Fibroblast of lung (primary cell): ENCODE measurements around the gene ZMAT5. TPM values are rescaled to one million over a fixed set of nuclear protein-coding genes. Genes with fewer than 3 reads are reported as not detected.

Source experiments
- DNase-seq, 2 donors: peaks; one replicate each; pipeline versions ENCODE4 v3.0.0 to v3.0.0-alpha.2; 2010; ENCODE audit warnings: low read depth in 2 of 2
- H2AFZ ChIP-seq: 2 replicates; pipeline ENCODE4 v1.5.1; 2012; ENCODE audit warnings: low read length, control low read depth, inconsistent platforms
- H3K27ac ChIP-seq: 2 replicates; pipeline ENCODE4 v1.5.1; 2011; ENCODE audit warnings: low read length, control low read depth; ENCODE audit not compliant: insufficient read depth
- H3K27me3 ChIP-seq: 2 replicates; pipeline ENCODE4 v1.5.1; 2011; ENCODE audit warnings: mild to moderate bottlenecking, low read length; ENCODE audit not compliant: control insufficient read depth, insufficient read depth
- H3K36me3 ChIP-seq: 2 replicates; pipeline ENCODE4 v1.5.1; 2011; ENCODE audit warnings: low read length; ENCODE audit not compliant: control insufficient read depth, insufficient read depth
- H3K4me1 ChIP-seq: 2 replicates; pipeline ENCODE4 v1.5.1; 2011; ENCODE audit warnings: low read length; ENCODE audit not compliant: control insufficient read depth, insufficient read depth; ENCODE audit errors: extremely low read depth
- H3K4me2 ChIP-seq: 2 replicates; pipeline ENCODE4 v1.5.1; 2011; ENCODE audit warnings: low read length, control low read depth; ENCODE audit not compliant: insufficient read depth; ENCODE audit errors: extremely low read depth
- H3K4me3 ChIP-seq, 4 experiments: fragments of 200-600 bp in 1 of 4; sonication (generic) in 1 of 4; replicated peaks in 1 of 4; 2 replicates each; pipeline ENCODE4 v1.5.1; 2011 to 2016; ENCODE audit warnings: low read length in 4 of 4, low read depth in 3 of 4, mild to moderate bottlenecking in 3 of 4, control low read depth in 2 of 4, inconsistent platforms in 1 of 4, mixed read lengths in 1 of 4; ENCODE audit not compliant: insufficient read depth in 1 of 4; ENCODE audit errors: control extremely low read depth in 1 of 4
- H3K79me2 ChIP-seq: 2 replicates; pipeline ENCODE4 v1.5.1; 2012; ENCODE audit warnings: mild to moderate bottlenecking, low read length, inconsistent platforms; ENCODE audit not compliant: control insufficient read depth, insufficient read depth
- H3K9ac ChIP-seq: 2 replicates; pipeline ENCODE4 v1.5.1; 2011; ENCODE audit warnings: mild to moderate bottlenecking, low read length, control low read depth; ENCODE audit not compliant: insufficient read depth
- H3K9me3 ChIP-seq: 2 replicates; pipeline ENCODE4 v1.5.1; 2012; ENCODE audit warnings: low read depth, low read length; ENCODE audit not compliant: control insufficient read depth, insufficient read depth
- H4K20me1 ChIP-seq: 2 replicates; pipeline ENCODE4 v1.5.1; 2011; ENCODE audit warnings: low read length; ENCODE audit not compliant: control insufficient read depth, insufficient read depth; ENCODE audit errors: extremely low read depth
- CTCF ChIP-seq, 2 donors: IDR thresholded peaks in 1 of 2; conservative IDR thresholded peaks in 1 of 2; 1 replicate in 1 of 2; 2 replicates in 1 of 2; pipeline ENCODE4 v1.5.1; 2011 to 2012; ENCODE audit warnings: low read length in 2 of 2, control low read depth in 1 of 2, inconsistent platforms in 1 of 2, low read depth in 1 of 2, mild to moderate bottlenecking in 1 of 2
- EZH2 ChIP-seq: IDR thresholded peaks from 2 replicates; pipeline ENCODE4 v1.5.1; 2012; ENCODE audit warnings: low read length, control low read depth, mild to moderate bottlenecking; ENCODE audit errors: missing control alignments
- polyA plus RNA-seq, 2 donors: library from polyadenylated mRNA; depleted of rRNA in 1 of 2; stranded (reverse) in 1 of 2; unstranded in 1 of 2; fragments of >200 nt; gene quantifications; 2 replicates each; pipeline ENCODE4 v1.2.1, GENCODE V29; 2011 to 2012; ENCODE audit warnings: missing spikeins in 1 of 2
- total RNA-seq: library from RNA; depleted of rRNA; stranded (reverse); fragments of >200 nt; gene quantifications from 2 replicates; pipeline ENCODE4 v1.2.1, GENCODE V29; 2014

ZMAT5 gene
- total and polyA plus RNA-seq, 2 donors (not counting 1 experiment from before 2014, with no cell fraction given), result 13.4 to 21.6 TPM

GRCh38 chr22:29731058-29731850 lies 35.6 kb downstream of the ZMAT5 start:
- no peaks in the 10 kb centered on the region for H3K9me3 ChIP-seq
- no peak overlapping the region for H3K4me2 ChIP-seq
- H3K27me3 ChIP-seq, result no peaks in the 10 kb centered on the region
- H3K36me3 ChIP-seq, result no peaks in the 10 kb centered on the region
- no peaks in the 10 kb centered on the region for H3K4me1 ChIP-seq
- no peaks in the 10 kb centered on the region for H4K20me1 ChIP-seq
- no peak overlapping the region for H3K4me3 ChIP-seq
- H3K27ac ChIP-seq, result no peak overlapping the region
- no peak overlapping the region for H2AFZ ChIP-seq
- no peak for DNase-seq
- no peaks in the 10 kb centered on the region for H3K79me2 ChIP-seq
- TF ChIP-seq EZH2 (no peak), CTCF (conservative IDR thresholded peaks at IDR 0.05 in 1 of 2, IDR thresholded peaks at IDR 0.05 in 1 of 2; ENCODE audit: low read depth in 1 of 2, low read length in 2 of 2) (no peak)
- H3K9ac ChIP-seq, result no peak overlapping the region

- TF ChIP-seq EZH2, result no peak
- Histone ChIP-seq H3K4me2 (no peak overlapping the region), H3K9ac (no peak overlapping the region), H3K27ac (no peak overlapping the region), H3K9me3 (no peaks in the 10 kb centered on the region), H2AFZ (no peak overlapping the region), H4K20me1 (no peaks in the 10 kb centered on the region), H3K27me3 (no peaks in the 10 kb centered on the region), H3K79me2 (no peaks in the 10 kb centered on the region), H3K4me1 (no peaks in the 10 kb centered on the region), H3K4me3 (no peak overlapping the region), H3K36me3 (no peaks in the 10 kb centered on the region)
- no peak for DNase-seq
These were observed 37.6 kb downstream of the ZMAT5 start for GRCh38 chr22:29729161-29729560.

- no peaks in the 10 kb centered on the region for H3K36me3 ChIP-seq
- no peak overlapping the region for H3K4me3 ChIP-seq
- DNase-seq, result peak; percentile 30 to 32
- no peak overlapping the region for H3K4me2 ChIP-seq
- H3K9me3 ChIP-seq, result no peaks in the 10 kb centered on the region
- no peak overlapping the region for H3K9ac ChIP-seq
- H4K20me1 ChIP-seq, result no peaks in the 10 kb centered on the region
- peaks cover 3% of the 10 kb centered on the region for H3K27me3 ChIP-seq
- no peaks in the 10 kb centered on the region for H3K4me1 ChIP-seq
- H3K79me2 ChIP-seq, result no peaks in the 10 kb centered on the region
- peak; percentile 23 to 42 for TF ChIP-seq CTCF (conservative IDR thresholded peaks at IDR 0.05 in 1 of 2, IDR thresholded peaks at IDR 0.05 in 1 of 2; ENCODE audit: low read depth in 1 of 2, low read length in 2 of 2)
- no peak for TF ChIP-seq EZH2
- no peak overlapping the region for H2AFZ ChIP-seq
- H3K27ac ChIP-seq, result no peak overlapping the region
These were observed 39.7 kb downstream of the ZMAT5 start for GRCh38 chr22:29727131-29727523.
